ENCODE data around the gene ZYG11B. TPM values are rescaled to one million over a fixed set of nuclear protein-coding genes. Genes with fewer than 3 reads are reported as not detected.
A peak's percentile ranks its signal among the peaks of the same experiment; 100 is the strongest.

ZYG11B gene
- total and polyA plus RNA-seq, 9 of the 15 experiments (the other 6 are each of a cell fraction or from before 2014, with no cell fraction given): 4.9 to 22.2 (median 12.2) TPM

- no peak for TF ChIP-seq DNMT1 (IDR thresholded peaks at IDR 0.05)
- peak; percentile 60; the same call in 1 of the 2 replicates for TF ChIP-seq NR1H2 (CRISPR knock-in tag; IDR thresholded peaks at IDR 0.05)
- TF ChIP-seq L3MBTL2 (IDR thresholded peaks at IDR 0.05): peak; percentile 99
- no peak for TF ChIP-seq ILF3 (IDR thresholded peaks at IDR 0.05; ENCODE audit: borderline replicate concordance)
- TF ChIP-seq SIRT6 (IDR thresholded peaks at IDR 0.05; ENCODE audit: low read depth, low read length): no peak
- no peak for TF ChIP-seq NCOR1 (IDR thresholded peaks at IDR 0.05)
- no peak for TF ChIP-seq SMARCA5 (IDR thresholded peaks at IDR 0.05)
- TF ChIP-seq ZKSCAN3 (CRISPR knock-in tag; IDR thresholded peaks at IDR 0.05): no peak
- TF ChIP-seq SETDB1 (IDR thresholded peaks at IDR 0.05; ENCODE audit: low read length): no peak
- no peak for TF ChIP-seq NFIX (CRISPR knock-in tag; IDR thresholded peaks at IDR 0.05; ENCODE audit: low read depth)
- no peak for TF ChIP-seq TEAD4 (IDR thresholded peaks at IDR 0.05; ENCODE audit: low read length)
- no peak; the same call in 1 of the 2 replicates for TF ChIP-seq TEAD4 (CRISPR knock-in tag; IDR thresholded peaks at IDR 0.05; ENCODE audit: borderline replicate concordance)
- TF ChIP-seq RERE (CRISPR knock-in tag; IDR thresholded peaks at IDR 0.05; ENCODE audit: borderline replicate concordance): 0 out of 2 replicates have a peak, but pooled peaks have one; percentile 39
- TF ChIP-seq NRF1 (conservative IDR thresholded peaks at IDR 0.05 in 1 of 2, IDR thresholded peaks at IDR 0.05 in 1 of 2): peak; percentile 88 to 90
- TF ChIP-seq SMAD4 (CRISPR knock-in tag; conservative IDR thresholded peaks at IDR 0.05): peak; percentile 52
- peak; percentile 86; the same call in 1 of the 2 replicates for TF ChIP-seq ZSCAN29 (IDR thresholded peaks at IDR 0.05)
- no peak for TF ChIP-seq RFX1 (IDR thresholded peaks at IDR 0.05)
- peak in 1 of 3 experiments; percentile 5 for TF ChIP-seq YY1 (IDR thresholded peaks at IDR 0.05; ENCODE audit: borderline replicate concordance in 1 of 3, control insufficient read depth in 1 of 3, extremely low read depth in 1 of 3, insufficient read depth in 3 of 3, insufficient read length in 1 of 3, insufficient replicate concordance in 2 of 3, low read depth in 1 of 3, low read length in 2 of 3)
- TF ChIP-seq NR3C1 (CRISPR knock-in tag; IDR thresholded peaks at IDR 0.05): peak; percentile 15; the same call in 1 of the 2 replicates
- TF ChIP-seq KAT8 (IDR thresholded peaks at IDR 0.05; ENCODE audit: low read depth): no peak
- TF ChIP-seq TAF15 (IDR thresholded peaks at IDR 0.05; ENCODE audit: low read depth, low read length): no peak
- no peak; the same call in none of the 2 replicates for TF ChIP-seq ESRRA (IDR thresholded peaks at IDR 0.05; ENCODE audit: borderline replicate concordance, low read depth)
- TF ChIP-seq E2F3 (CRISPR knock-in tag; IDR thresholded peaks at IDR 0.05): 0 out of 2 replicates have a peak, but pooled peaks have one; percentile 15
- TF ChIP-seq MEF2A (IDR thresholded peaks at IDR 0.05; ENCODE audit: control insufficient read depth, low read depth, low read length): no peak
- peak; percentile 61 for TF ChIP-seq SUPT5H (IDR thresholded peaks at IDR 0.05)
Measured at GRCh38 chr1:52702886-52703787, 23.1 kb upstream of the ZYG11B start (continued).

All from K562 (cell line).